ENCODE results near the gene ANKRD29.

GRCh38 chr18:23573626-23574431, 88.9 kb downstream of the ANKRD29 start:
- TF ChIP-seq CTCF (IDR thresholded peaks at IDR 0.05; ENCODE audit: insufficient read depth, low read length) (no peak), REST (IDR thresholded peaks at IDR 0.05; ENCODE audit: insufficient replicate concordance, low read depth) (no peak)

Data from HL-60 (cell line).